Measurements from ENCODE around the gene AKAP11. TPM values are rescaled to one million over a fixed set of nuclear protein-coding genes. Genes with fewer than 3 reads are reported as not detected.

Gene AKAP11
- total and polyA plus RNA-seq, 2 of the 4 experiments (the other 2 are of a cell fraction) = 8.0 to 19.7 TPM

DNA sequence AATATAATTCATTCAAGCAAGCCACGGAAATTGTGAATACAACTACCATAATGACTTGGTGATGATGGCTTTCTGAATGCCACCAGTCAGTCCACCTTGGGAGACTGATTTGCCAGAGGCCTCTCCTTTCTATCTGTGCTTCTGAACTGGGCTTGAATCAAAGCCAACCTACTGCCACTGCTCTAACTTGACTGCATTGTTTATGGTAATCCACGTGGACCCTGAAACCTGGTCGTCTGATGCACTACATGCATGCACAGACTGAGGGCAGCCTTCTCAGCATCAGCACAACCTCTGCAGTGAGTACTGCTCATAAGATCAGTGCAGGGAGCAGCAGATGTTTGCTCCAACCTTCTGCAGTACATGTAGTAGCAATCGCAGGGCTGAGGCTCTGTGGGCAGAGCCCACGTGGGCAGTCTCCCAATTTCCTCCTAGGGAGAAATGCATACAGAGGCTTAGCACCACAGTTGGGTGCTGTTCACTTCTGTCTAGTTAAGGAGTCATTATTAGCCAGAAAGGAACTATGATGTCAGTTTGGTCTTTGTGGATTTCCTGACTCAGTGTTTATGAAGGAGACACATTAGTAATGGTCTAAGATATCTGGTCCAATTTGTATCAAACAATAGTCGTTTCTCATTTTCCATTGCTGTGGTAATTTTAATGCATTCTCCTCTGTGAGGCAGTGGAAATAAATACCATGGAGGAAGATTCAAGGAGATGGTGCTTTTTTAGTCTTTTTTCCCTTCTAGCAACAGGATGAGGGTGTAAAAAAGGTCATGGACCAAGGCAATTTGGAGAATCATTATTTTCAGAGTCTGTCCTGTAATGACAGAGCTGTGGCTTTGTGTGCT, 82.5 kb downstream of the AKAP11 start:
- ChIA-PET POLR2A (ENCODE audit: unreplicated experiment) (no interaction called here), CTCF (no interaction called here)
- Histone ChIP-seq H3K23ac (ENCODE audit: low read depth, low read length) (no peak overlapping the region), H3K18ac (ENCODE audit: low read depth, low read length) (no peak overlapping the region), H2AK5ac (ENCODE audit: low read depth, low read length) (no peak overlapping the region), H3K79me1 (ENCODE audit: low read depth in 1 of 2, low read length in 2 of 2) (no peaks in the 10 kb centered on the region), H3K9me1 (ENCODE audit: insufficient read depth, low read length) (no peaks in the 10 kb centered on the region), H3K27me3 (ENCODE audit: control insufficient read depth, insufficient read depth, low read length) (no peaks in the 10 kb centered on the region; the same call in 1 of the 2 replicates), H4K91ac (ENCODE audit: insufficient read depth, low read depth, low read length) (no peak overlapping the region), H4K8ac (ENCODE audit: low read depth in 2 of 2, low read length in 2 of 2) (no peak overlapping the region), H3K56ac (ENCODE audit: extremely low read depth, insufficient read depth, low read length) (no peak overlapping the region), H2BK20ac (ENCODE audit: low read depth, low read length) (no peak overlapping the region), H3K4me3 (ENCODE audit: insufficient read depth, low read depth, low read length) (no peak overlapping the region), H2BK5ac (ENCODE audit: low read depth, low read length, poor library complexity, severe bottlenecking) (no peak overlapping the region), H2AFZ (replicated peaks; ENCODE audit: low read length, poor library complexity) (no peak overlapping the region), H3K36me3 (ENCODE audit: control insufficient read depth, insufficient read depth, low read length) (no peaks in the 10 kb centered on the region), H3K4ac (ENCODE audit: low read depth, low read length) (no peak overlapping the region), H2AK9ac (replicated peaks; ENCODE audit: low read depth, low read length, poor library complexity) (peak overlapping the region; percentile 31), H4K5ac (ENCODE audit: low read depth, low read length) (no peak overlapping the region), H3K9me3 (ENCODE audit: control insufficient read depth, insufficient read depth, low read length) (no peaks in the 10 kb centered on the region), H3K14ac (replicated peaks; ENCODE audit: low read depth, low read length) (no peak overlapping the region), H3K4me1 (ENCODE audit: control insufficient read depth, insufficient read depth, low read length) (no peaks in the 10 kb centered on the region), H3K27ac (ENCODE audit: insufficient read depth, low read length) (no peak overlapping the region), H3K4me2 (ENCODE audit: low read depth, low read length) (no peak overlapping the region), H2BK120ac (ENCODE audit: low read depth, low read length) (no peak overlapping the region), H2BK15ac (ENCODE audit: low read depth, low read length) (no peak overlapping the region), H3K9ac (ENCODE audit: low read depth, low read length) (no peak overlapping the region), H4K20me1 (ENCODE audit: insufficient read depth, low read length) (no peaks in the 10 kb centered on the region)
- dilution Hi-C loops (cut with HindIII; ENCODE audit: low sequenced_read_pairs, unreplicated experiment) = no loop called here
- WGBS, 2 experiments (ENCODE audit: extremely low coverage in 2 of 2, insufficient read length in 1 of 2) = no CpG with 5 or more reads among the region's 6 CpGs
- ATAC-seq (ENCODE audit: low read depth) = peak; percentile 53
- in situ Hi-C loops (cut with MboI; ENCODE audit: low sequenced_read_pairs) = no loop called here
- peak; percentile 48 for DNase-seq
- TF ChIP-seq RAD21 (IDR thresholded peaks at IDR 0.05; ENCODE audit: low read length) (no peak), SMC3 (IDR thresholded peaks at IDR 0.05; ENCODE audit: low read depth, low read length) (no peak), BHLHE40 (IDR thresholded peaks at IDR 0.05; ENCODE audit: low read depth, low read length) (no peak), FOS (IDR thresholded peaks at IDR 0.05; ENCODE audit: low read depth, low read length) (no peak), MAZ (IDR thresholded peaks at IDR 0.05; ENCODE audit: borderline replicate concordance, low read depth, low read length) (no peak), RFX5 (IDR thresholded peaks at IDR 0.05; ENCODE audit: low read depth, low read length) (no peak)
- intact Hi-C loops (cut with micrococcal nuclease) = no loop called here
- BruUV-seq (replicated peaks) = no TSS peak

Measured in IMR-90 (cell line).